Stimulated activated CD8-positive, alpha-beta memory T cell treated with anti-CD3 and anti-CD28 coated beads, Interleukin-4, amount 100 ng/mL, for 24 hours (primary cell): ENCODE data around the gene SGCA.

Source experiments
- DNase-seq: peaks from one replicate; pipeline ENCODE4 v3.0.0-alpha.2; 2020; ENCODE audit warnings: low read depth

SGCA gene

GRCh38 chr17:50149417-50150353, 16.1 kb upstream of the SGCA start:
- DNase-seq, result peak; percentile 39

- DNase-seq, result no peak
These were observed 15.3 kb upstream of the SGCA start, which contains the start of gene PPP1R9B for GRCh38 chr17:50150354-50151040. PPP1R9B (minus strand) TSS chr17:50150677; CDS start chr17:50150513, 164 bp downstream.

- DNase-seq, result peak; percentile 82
These were observed 14.5 kb upstream of the SGCA start for GRCh38 chr17:50151041-50151936.

GRCh38 chr17:50151937-50152547, 13.8 kb upstream of the SGCA start:
- peak; percentile 33 for DNase-seq

- no peak for DNase-seq
These were observed 13.1 kb upstream of the SGCA start for GRCh38 chr17:50152736-50153135.

- no peak for DNase-seq
These were observed 11.9 kb upstream of the SGCA start for GRCh38 chr17:50153650-50154575.

GRCh38 chr17:50154604-50155003, 11.2 kb upstream of the SGCA start:
- no peak for DNase-seq

- DNase-seq, result no peak
These were observed 10.5 kb upstream of the SGCA start for GRCh38 chr17:50155115-50155819.

GRCh38 chr17:50157891-50158290, 7.9 kb upstream of the SGCA start:
- DNase-seq, result no peak

GRCh38 chr17:50161023-50161910, 4.5 kb upstream of the SGCA start:
- DNase-seq, result peak; percentile 91

- no peak for DNase-seq
These were observed 3.9 kb upstream of the SGCA start for GRCh38 chr17:50161911-50162288.

- no peak for DNase-seq
These were observed 3.1 kb upstream of the SGCA start for GRCh38 chr17:50162466-50163254.

- DNase-seq, result no peak
These were observed 1.7 kb upstream of the SGCA start for GRCh38 chr17:50163843-50164696.

GRCh38 chr17:50164697-50164988, 1.2 kb upstream of the SGCA start:
- DNase-seq, result no peak

- DNase-seq, result no peak
These were observed 739 bp upstream of the SGCA start for GRCh38 chr17:50165066-50165465.

- no peak for DNase-seq
These were observed 339 bp upstream of the SGCA start for GRCh38 chr17:50165466-50165865.

- DNase-seq, result no peak
These were observed 845 bp downstream of the SGCA start for GRCh38 chr17:50166518-50167181.
